Measurements from ENCODE around the gene HOXA3.

The HOXA3 gene

GRCh38 chr7:27141923-27142579 is 10.3 kb downstream of the HOXA3 start:
- TF ChIP-seq, protein P1, sequence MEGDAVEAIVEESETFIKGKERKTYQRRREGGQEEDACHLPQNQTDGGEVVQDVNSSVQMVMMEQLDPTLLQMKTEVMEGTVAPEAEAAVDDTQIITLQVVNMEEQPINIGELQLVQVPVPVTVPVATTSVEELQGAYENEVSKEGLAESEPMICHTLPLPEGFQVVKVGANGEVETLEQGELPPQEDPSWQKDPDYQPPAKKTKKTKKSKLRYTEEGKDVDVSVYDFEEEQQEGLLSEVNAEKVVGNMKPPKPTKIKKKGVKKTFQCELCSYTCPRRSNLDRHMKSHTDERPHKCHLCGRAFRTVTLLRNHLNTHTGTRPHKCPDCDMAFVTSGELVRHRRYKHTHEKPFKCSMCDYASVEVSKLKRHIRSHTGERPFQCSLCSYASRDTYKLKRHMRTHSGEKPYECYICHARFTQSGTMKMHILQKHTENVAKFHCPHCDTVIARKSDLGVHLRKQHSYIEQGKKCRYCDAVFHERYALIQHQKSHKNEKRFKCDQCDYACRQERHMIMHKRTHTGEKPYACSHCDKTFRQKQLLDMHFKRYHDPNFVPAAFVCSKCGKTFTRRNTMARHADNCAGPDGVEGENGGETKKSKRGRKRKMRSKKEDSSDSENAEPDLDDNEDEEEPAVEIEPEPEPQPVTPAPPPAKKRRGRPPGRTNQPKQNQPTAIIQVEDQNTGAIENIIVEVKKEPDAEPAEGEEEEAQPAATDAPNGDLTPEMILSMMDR (IDR thresholded peaks at IDR 0.05; ENCODE audit: borderline replicate concordance, insufficient read depth, low read depth, low read length), result no peak
- H3K4me3 ChIP-seq (ENCODE audit: low read depth, low read length), result no peak overlapping the region

- TF ChIP-seq, protein P1 (IDR thresholded peaks at IDR 0.05; ENCODE audit: borderline replicate concordance, insufficient read depth, low read depth, low read length), result no peak
- H3K4me3 ChIP-seq (ENCODE audit: low read depth, low read length), result no peak overlapping the region
Measured at GRCh38 chr7:27141137-27141922, 11.1 kb downstream of the HOXA3 start.

DNA sequence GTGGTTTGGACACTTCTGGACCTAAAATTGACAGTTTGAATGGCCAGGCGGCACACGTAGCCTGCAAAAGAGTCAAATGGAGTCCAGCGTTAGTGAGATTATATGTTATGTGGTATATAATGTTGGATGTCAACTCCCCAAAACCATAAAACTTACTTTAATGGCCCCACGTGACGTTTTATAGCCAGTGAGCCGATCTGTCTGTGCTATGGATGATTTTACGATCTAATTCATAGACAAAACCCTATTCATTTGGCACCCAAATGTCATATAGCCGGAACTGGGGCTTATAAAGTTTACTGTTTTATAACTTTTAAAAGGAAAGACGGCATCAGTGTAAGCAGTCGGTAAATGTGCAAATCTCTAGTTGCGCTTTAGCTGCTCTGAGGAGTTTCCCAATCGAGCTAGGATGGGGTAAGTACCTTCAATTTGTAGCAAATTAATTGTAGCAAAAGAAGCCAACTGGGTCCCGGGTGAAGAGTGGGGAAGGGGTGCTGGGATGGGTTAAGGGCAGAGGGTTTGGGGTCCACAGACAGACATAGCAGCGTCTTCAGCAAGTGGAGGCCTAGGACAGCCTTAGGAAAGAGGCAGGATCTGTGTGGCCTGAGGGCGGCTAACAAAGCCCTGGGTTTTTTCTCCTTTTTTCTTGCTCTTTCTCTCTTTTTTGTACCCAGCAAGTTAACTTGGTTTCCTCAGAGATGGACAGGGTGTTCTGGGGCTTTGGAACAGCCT is 12.1 kb downstream of the HOXA3 start:
- H3K4me3 ChIP-seq (ENCODE audit: low read depth, low read length), result no peak overlapping the region
- TF ChIP-seq, protein P1 (IDR thresholded peaks at IDR 0.05; ENCODE audit: borderline replicate concordance, insufficient read depth, low read depth, low read length), result no peak

DNA sequence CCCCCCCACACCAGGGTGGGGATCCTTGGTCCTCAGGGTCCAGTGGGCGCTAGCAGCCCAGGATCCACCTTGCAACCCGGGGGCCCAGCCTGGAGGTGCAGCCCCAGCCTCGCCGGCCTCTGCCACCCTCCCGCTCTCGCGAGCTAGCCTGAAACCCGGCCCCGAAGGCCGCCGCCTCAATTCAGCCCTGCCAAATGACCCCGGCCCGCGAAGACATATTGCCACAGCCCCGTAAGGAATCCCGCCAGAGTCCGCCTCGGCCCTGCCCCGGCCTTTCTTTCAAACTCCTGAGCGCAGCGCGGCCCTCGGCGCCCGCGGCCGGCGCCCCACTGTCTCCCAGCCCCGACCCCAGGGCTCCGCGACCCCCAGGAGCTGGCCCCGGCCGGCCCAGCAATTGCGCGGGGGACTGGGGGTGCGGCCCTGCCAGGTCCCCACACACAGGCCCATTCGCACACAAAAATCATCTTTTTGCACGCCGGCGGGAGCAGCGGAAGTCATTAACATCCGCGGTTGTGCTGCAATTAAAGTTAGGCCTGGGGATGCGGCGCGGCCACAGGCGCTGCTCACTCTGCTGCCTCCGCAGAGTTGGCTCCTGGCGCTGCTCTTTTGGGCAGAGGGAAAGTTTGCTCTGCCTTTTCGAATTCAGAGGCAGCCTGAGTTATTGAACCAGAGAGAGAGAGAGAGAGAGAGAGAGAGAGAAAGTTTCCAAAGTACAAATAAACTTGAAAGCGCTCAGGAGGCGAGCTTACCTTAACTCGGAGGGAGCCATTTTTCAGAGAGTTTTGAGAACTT is 12.9 kb downstream of the HOXA3 start:
- no peak overlapping the region for H3K4me3 ChIP-seq (ENCODE audit: low read depth, low read length)
- TF ChIP-seq, protein P1 (IDR thresholded peaks at IDR 0.05; ENCODE audit: borderline replicate concordance, insufficient read depth, low read depth, low read length), result no peak

DNA sequence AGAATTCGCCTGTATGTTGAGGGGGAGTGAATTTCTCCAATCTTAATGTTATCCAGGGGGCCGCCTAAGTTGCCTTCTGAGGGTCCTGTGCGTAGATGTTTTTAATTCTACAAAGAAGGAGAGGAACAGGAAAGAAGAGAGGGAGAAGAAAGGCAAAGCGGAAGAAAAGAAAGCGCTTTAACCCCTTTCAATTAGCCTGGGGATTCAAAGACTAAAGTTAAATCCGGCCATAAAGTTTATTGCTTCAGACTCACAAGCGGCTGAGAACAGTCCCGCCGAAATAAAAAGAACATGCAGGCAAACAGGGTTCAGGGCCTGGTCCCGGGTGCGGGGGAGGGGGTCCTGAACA is 13.4 kb downstream of the HOXA3 start:
- no peak overlapping the region for H3K4me3 ChIP-seq (ENCODE audit: low read depth, low read length)
- TF ChIP-seq, protein P1 (IDR thresholded peaks at IDR 0.05; ENCODE audit: borderline replicate concordance, insufficient read depth, low read depth, low read length), result no peak

DNA sequence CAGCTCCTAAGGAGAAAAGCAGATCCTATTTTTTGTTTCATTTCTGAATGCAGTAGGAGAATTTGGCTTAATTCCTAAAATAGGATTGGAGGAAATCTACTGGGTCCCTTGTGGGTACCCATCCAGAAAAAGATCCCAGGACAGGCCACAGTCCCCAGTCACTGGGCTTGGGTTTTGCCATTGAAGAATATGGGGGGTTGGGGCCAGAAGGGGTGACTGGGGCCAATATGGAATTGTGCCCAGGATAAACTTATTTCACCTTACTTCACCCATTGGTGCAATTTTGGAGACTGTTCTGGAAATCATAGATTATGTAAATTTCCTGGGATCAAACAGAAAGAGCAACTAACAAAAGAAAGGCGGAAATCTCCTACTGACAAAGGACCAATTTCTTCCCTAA is 13.9 kb downstream of the HOXA3 start:
- TF ChIP-seq, protein P1 (IDR thresholded peaks at IDR 0.05; ENCODE audit: borderline replicate concordance, insufficient read depth, low read depth, low read length), result no peak
- H3K4me3 ChIP-seq (ENCODE audit: low read depth, low read length), result no peak overlapping the region

All from GM12875 (cell line).